GM19467 (cell line): ENCODE measurements around the gene MARCHF2.
"Not testable (repeated sequence)": the region's sequence is repeated elsewhere in the genome, so short reads cannot be mapped to it uniquely, and the experiment has no call there.

Experiments
- ATAC-seq: cut with Tn5 transposase; IDR thresholded peaks from one replicate; pipeline ENCODE4 v1.9.1; 2021; ENCODE audit warnings: mild to moderate bottlenecking, moderate library complexity; ENCODE audit not compliant: unreplicated experiment

Gene MARCHF2

GRCh38 chr19:8404391-8405151 is 8.5 kb upstream of the MARCHF2 start:
- ATAC-seq, result no peak

GRCh38 chr19:8410718-8411117 is 2.4 kb upstream of the MARCHF2 start:
- not testable (repeated sequence) for ATAC-seq

- ATAC-seq, result no peak
Observed at GRCh38 chr19:8413629-8413995, 507 bp downstream of the MARCHF2 start.

- no peak for ATAC-seq
Observed at GRCh38 chr19:8416796-8417195, 3.7 kb downstream of the MARCHF2 start.

- no peak for ATAC-seq
Observed at GRCh38 chr19:8421484-8422461, 8.7 kb downstream of the MARCHF2 start.

- ATAC-seq, result no peak
Observed at GRCh38 chr19:8423817-8424223, 10.7 kb downstream of the MARCHF2 start.

GRCh38 chr19:8425331-8425730 is 12.2 kb downstream of the MARCHF2 start:
- not testable (repeated sequence) for ATAC-seq

- ATAC-seq, result no peak
Observed at GRCh38 chr19:8426283-8426682, 13.2 kb downstream of the MARCHF2 start.

- ATAC-seq, result no peak
Observed at GRCh38 chr19:8429044-8429443, 15.9 kb downstream of the MARCHF2 start.

GRCh38 chr19:8429826-8430225 is 16.7 kb downstream of the MARCHF2 start:
- no peak for ATAC-seq

GRCh38 chr19:8430650-8431049 is 17.5 kb downstream of the MARCHF2 start:
- ATAC-seq, result no peak

GRCh38 chr19:8438236-8438635 is 25.1 kb downstream of the MARCHF2 start:
- no peak for ATAC-seq

- no peak for ATAC-seq
Observed at GRCh38 chr19:8441725-8442544, 28.8 kb downstream of the MARCHF2 start.

- ATAC-seq, result not testable (repeated sequence)
Observed at GRCh38 chr19:8444140-8444676, 31.1 kb downstream of the MARCHF2 start.

GRCh38 chr19:8444677-8445487 is 31.8 kb downstream of the MARCHF2 start, which contains the start of gene HNRNPM:
TSS of gene HNRNPM (plus strand) at chr19:8444975. CDS start at chr19:8444999, 24 bp downstream.
- ATAC-seq, result peak; percentile 93

GRCh38 chr19:8445488-8446001 is 32.4 kb downstream of the MARCHF2 start:
- ATAC-seq, result no peak

- no peak for ATAC-seq
Observed at GRCh38 chr19:8446061-8446709, 33.1 kb downstream of the MARCHF2 start.

GRCh38 chr19:8449830-8450229 is 36.7 kb downstream of the MARCHF2 start:
- no peak for ATAC-seq

- ATAC-seq, result no peak
Observed at GRCh38 chr19:8451377-8451776, 38.3 kb downstream of the MARCHF2 start.
